Measurements from ENCODE around the gene EFNA5. TPM values are rescaled to one million over a fixed set of nuclear protein-coding genes. Genes with fewer than 3 reads are reported as not detected.

The EFNA5 gene
- total RNA-seq, 1 experiment from 2014 or later: 0.22 TPM

- POLR2A ChIA-PET: no interaction called here
- peaks cover 8% of the 10 kb centered on the region; the same call in 1 of the 2 replicates for H3K27me3 ChIP-seq (ENCODE audit: insufficient read depth, low read length)
- H3K36me3 ChIP-seq (ENCODE audit: control insufficient read depth in 1 of 2, insufficient read depth in 2 of 2, low read length in 2 of 2): no peaks in the 10 kb centered on the region
- H3K9ac ChIP-seq (ENCODE audit: low read length): no peak overlapping the region
- CTCF ChIA-PET: no interaction called here
- H3K27ac ChIP-seq (ENCODE audit: low read depth, low read length): no peak overlapping the region
- RAD21 ChIA-PET (ENCODE audit: low non-redundant PET in 1 of 2, low total read pairs in 2 of 2, uncharacterized antibody in 2 of 2, unreplicated experiment in 2 of 2): no interaction called here
- no peak overlapping the region for H2AFZ ChIP-seq (ENCODE audit: low read depth, low read length, poor library complexity, severe bottlenecking)
- H3K9me2 ChIP-seq (ENCODE audit: insufficient read depth): no peaks in the 10 kb centered on the region
- TF ChIP-seq ZBTB33 (IDR thresholded peaks at IDR 0.05; ENCODE audit: extremely low read depth, insufficient replicate concordance, low read length) (no peak), SP1 (IDR thresholded peaks at IDR 0.05; ENCODE audit: low read depth) (no peak), POLR2A (IDR thresholded peaks at IDR 0.05; ENCODE audit: borderline replicate concordance, extremely low read depth, insufficient read depth, insufficient read length) (no peak), ZNF274 (IDR thresholded peaks at IDR 0.05; ENCODE audit: low read depth, low read length) (no peak), ATF3 (IDR thresholded peaks at IDR 0.05) (no peak), MAX (IDR thresholded peaks at IDR 0.05) (no peak)
- no peak overlapping the region for H3K4me3 ChIP-seq (replicated peaks in 1 of 2; ENCODE audit: low read depth in 1 of 2, low read length in 2 of 2)
- H3K4me1 ChIP-seq (ENCODE audit: control insufficient read depth in 1 of 2, insufficient read depth in 2 of 2, low read length in 2 of 2): peaks cover 10 to 14% of the 10 kb centered on the region in 2 experiments; a peak in 3 of 4 replicates
- intact Hi-C loops (cut with micrococcal nuclease): no loop called here
- DNase-seq (ENCODE audit: low read depth, low spot score) (no peak), ATAC-seq (no peak)
- no peak overlapping the region for H3K4me2 ChIP-seq (ENCODE audit: low read length)
- no peaks in the 10 kb centered on the region for H3K79me2 ChIP-seq (ENCODE audit: insufficient read depth, low read length)
- H4K20me1 ChIP-seq (ENCODE audit: insufficient read depth): no peaks in the 10 kb centered on the region
- no peaks in the 10 kb centered on the region for H3K9me3 ChIP-seq (ENCODE audit: control insufficient read depth in 1 of 2, insufficient read depth in 1 of 2, low read depth in 1 of 2, low read length in 2 of 2)
- no TSS peak for BruUV-seq (replicated peaks)
Measured at GRCh38 chr5:107545486-107545885, 125.3 kb downstream of the EFNA5 start.

GRCh38 chr5:107544967-107545366 lies 125.8 kb downstream of the EFNA5 start:
- peaks cover 8% of the 10 kb centered on the region; the same call in 1 of the 2 replicates for H3K27me3 ChIP-seq (ENCODE audit: insufficient read depth, low read length)
- ATAC-seq (no peak), DNase-seq (ENCODE audit: low read depth, low spot score) (no peak)
- peaks cover 10 to 14% of the 10 kb centered on the region in 2 experiments; a peak in 3 of 4 replicates for H3K4me1 ChIP-seq (ENCODE audit: control insufficient read depth in 1 of 2, insufficient read depth in 2 of 2, low read length in 2 of 2)
- TF ChIP-seq ZNF274 (IDR thresholded peaks at IDR 0.05; ENCODE audit: low read depth, low read length) (no peak), EZH2phosphoT487 (IDR thresholded peaks at IDR 0.05; ENCODE audit: borderline replicate concordance) (no peak), SP1 (IDR thresholded peaks at IDR 0.05; ENCODE audit: low read depth) (no peak), POLR2AphosphoS5 (IDR thresholded peaks at IDR 0.05; ENCODE audit: low read depth, low read length) (no peak), ATF3 (IDR thresholded peaks at IDR 0.05) (no peak), ZFX (IDR thresholded peaks at IDR 0.05) (no peak)
- intact Hi-C loops (cut with micrococcal nuclease): no loop called here
- no peak overlapping the region for H3K4me2 ChIP-seq (ENCODE audit: low read length)
- H3K79me2 ChIP-seq (ENCODE audit: insufficient read depth, low read length): no peaks in the 10 kb centered on the region
- ChIA-PET RAD21 (ENCODE audit: low non-redundant PET in 1 of 2, low total read pairs in 2 of 2, uncharacterized antibody in 2 of 2, unreplicated experiment in 2 of 2) (no interaction called here), POLR2A (no interaction called here), CTCF (no interaction called here)
- no TSS peak for BruUV-seq (replicated peaks)
- H3K9me2 ChIP-seq (ENCODE audit: insufficient read depth): no peaks in the 10 kb centered on the region
- H3K9ac ChIP-seq (ENCODE audit: low read length): no peak overlapping the region
- H3K36me3 ChIP-seq (ENCODE audit: control insufficient read depth in 1 of 2, insufficient read depth in 2 of 2, low read length in 2 of 2): no peaks in the 10 kb centered on the region
- H3K27ac ChIP-seq (ENCODE audit: low read depth, low read length): no peak overlapping the region
- no peak overlapping the region for H2AFZ ChIP-seq (ENCODE audit: low read depth, low read length, poor library complexity, severe bottlenecking)
- H3K9me3 ChIP-seq (ENCODE audit: control insufficient read depth in 1 of 2, insufficient read depth in 1 of 2, low read depth in 1 of 2, low read length in 2 of 2): no peaks in the 10 kb centered on the region
- H4K20me1 ChIP-seq (ENCODE audit: insufficient read depth): no peaks in the 10 kb centered on the region
- no peak overlapping the region for H3K4me3 ChIP-seq (replicated peaks in 1 of 2; ENCODE audit: low read depth in 1 of 2, low read length in 2 of 2)
